T-helper 1 cell treated with Interleukin-12 subunit alpha and Interleukin-12 subunit beta and Interleukin-4 antibody, amounts not matched to agents 30 μg/mL and 1 μg/mL, for 36 hours (primary cell): ENCODE measurements around the gene GOLT1B.
"Not testable (repeated sequence)": the region's sequence is repeated elsewhere in the genome, so short reads cannot be mapped to it uniquely, and the experiment has no call there.

ENCODE experiments used
- H3K27ac Mint-ChIP-seq: one replicate; pipeline ENCODE4 v1.8.0; 2021; ENCODE audit warnings: mild to moderate bottlenecking, mixed read lengths
- H3K27me3 Mint-ChIP-seq: one replicate; pipeline ENCODE4 v1.8.0; 2021; ENCODE audit warnings: low read depth, mixed read lengths
- H3K36me3 Mint-ChIP-seq: one replicate; pipeline ENCODE4 v1.8.0; 2021; ENCODE audit warnings: low read depth, mixed read lengths
- H3K4me1 Mint-ChIP-seq: one replicate; pipeline ENCODE4 v1.8.0; 2021; ENCODE audit warnings: low read depth, mixed read lengths
- H3K4me3 Mint-ChIP-seq: one replicate; pipeline ENCODE4 v1.8.0; 2021; ENCODE audit warnings: mild to moderate bottlenecking, moderate library complexity, mixed read lengths
- H3K9me3 Mint-ChIP-seq: one replicate; pipeline ENCODE4 v1.8.0; 2021; ENCODE audit warnings: mixed read lengths

GOLT1B gene, protein sequence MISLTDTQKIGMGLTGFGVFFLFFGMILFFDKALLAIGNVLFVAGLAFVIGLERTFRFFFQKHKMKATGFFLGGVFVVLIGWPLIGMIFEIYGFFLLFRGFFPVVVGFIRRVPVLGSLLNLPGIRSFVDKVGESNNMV

GRCh38 chr12:21501258-21502163 is at the start of gene GOLT1B, which contains the start of gene RECQL:
GOLT1B (plus strand) TSS chr12:21501789; CDS start chr12:21501924, 135 bp downstream.
RECQL (minus strand) TSS chr12:21501635; CDS start chr12:21499570, 2,065 bp downstream.
- Mint-ChIP-seq H3K4me3 (no peak within 1 kb of the TSS), H3K36me3 (peaks cover 22% of the 10 kb centered on the region), H3K4me1 (peaks cover 41% of the 10 kb centered on the region), H3K27ac (no peak within 1 kb of the TSS), H3K9me3 (no peaks in the 10 kb centered on the region), H3K27me3 (no peaks in the 10 kb centered on the region)

DNA sequence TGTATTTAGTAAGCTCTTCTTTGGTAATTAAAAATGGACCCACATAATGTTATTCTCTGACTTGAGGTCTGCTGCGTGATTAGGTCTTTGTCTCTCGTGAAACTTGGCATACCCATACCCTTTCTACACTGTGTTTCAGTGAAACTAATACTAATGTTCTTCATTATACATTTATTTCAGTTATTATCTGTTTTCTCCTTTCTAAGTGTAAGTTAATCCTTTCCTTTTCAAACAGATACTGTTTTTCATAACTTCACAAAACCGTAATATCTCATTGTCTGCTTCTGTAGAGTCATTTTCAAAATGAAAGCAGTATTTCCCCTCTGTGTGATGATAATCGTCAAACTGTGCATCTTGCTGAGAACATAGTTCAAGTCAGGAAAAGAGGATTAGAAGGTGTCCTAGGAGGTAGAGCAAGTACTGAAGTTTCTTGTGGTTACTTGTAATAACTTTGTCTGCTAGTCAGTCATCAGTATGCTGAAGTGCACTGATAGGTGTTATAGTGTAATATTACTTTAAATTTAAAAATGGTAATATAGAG is 48.2 kb upstream of the GOLT1B start:
- H3K4me3 Mint-ChIP-seq = peak overlapping the region; percentile 66
- H3K36me3 Mint-ChIP-seq = peaks cover 49% of the 10 kb centered on the region
- peak overlapping the region; percentile 89 for H3K27ac Mint-ChIP-seq
- H3K27me3 Mint-ChIP-seq = no peaks in the 10 kb centered on the region
- H3K9me3 Mint-ChIP-seq = peaks cover 4% of the 10 kb centered on the region
- peaks cover 52% of the 10 kb centered on the region for H3K4me1 Mint-ChIP-seq

- Mint-ChIP-seq H3K4me3 (peak overlapping the region; percentile 69), H3K9me3 (peaks cover 4% of the 10 kb centered on the region), H3K27ac (peak overlapping the region; percentile 90), H3K36me3 (peaks cover 55% of the 10 kb centered on the region), H3K4me1 (peaks cover 55% of the 10 kb centered on the region), H3K27me3 (no peaks in the 10 kb centered on the region)
Measured at GRCh38 chr12:21456291-21456780, 45.3 kb upstream of the GOLT1B start.

DNA sequence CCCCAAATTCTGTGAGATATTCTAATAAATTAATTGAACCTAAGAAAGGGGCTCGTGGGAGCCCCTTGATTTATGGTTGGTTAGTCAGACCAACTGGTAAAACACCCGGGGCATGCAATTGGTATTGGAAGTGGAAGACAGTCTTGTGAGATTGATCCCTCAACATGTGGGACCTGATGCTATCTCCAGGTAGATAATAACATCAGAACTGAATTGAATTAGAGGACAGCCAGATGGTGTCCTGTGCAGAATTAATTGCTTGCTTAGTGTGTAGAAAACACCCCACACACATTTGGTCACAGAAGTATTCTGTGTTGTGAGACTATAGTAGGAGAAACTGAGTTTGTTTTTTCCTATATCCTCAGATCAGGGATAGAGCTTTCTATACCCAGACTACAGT is 42.1 kb upstream of the GOLT1B start:
- Mint-ChIP-seq H3K36me3 (peaks cover 61% of the 10 kb centered on the region), H3K27me3 (no peaks in the 10 kb centered on the region), H3K4me1 (peaks cover 38% of the 10 kb centered on the region), H3K4me3 (no peak overlapping the region), H3K27ac (no peak overlapping the region), H3K9me3 (peaks cover 8% of the 10 kb centered on the region)

- H3K9me3 Mint-ChIP-seq, H3K4me1 Mint-ChIP-seq, H3K4me3 Mint-ChIP-seq, H3K27ac Mint-ChIP-seq, H3K27me3 Mint-ChIP-seq: not testable (repeated sequence)
- H3K36me3 Mint-ChIP-seq = peaks cover 48% of the 10 kb centered on the region
Measured at GRCh38 chr12:21467334-21467733, 34.3 kb upstream of the GOLT1B start.

GRCh38 chr12:21471294-21471693 is 30.3 kb upstream of the GOLT1B start:
- H3K27ac Mint-ChIP-seq = no peak overlapping the region
- peaks cover 11% of the 10 kb centered on the region for H3K4me1 Mint-ChIP-seq
- no peaks in the 10 kb centered on the region for H3K27me3 Mint-ChIP-seq
- H3K4me3 Mint-ChIP-seq = no peak overlapping the region
- peaks cover 51% of the 10 kb centered on the region for H3K36me3 Mint-ChIP-seq
- H3K9me3 Mint-ChIP-seq = no peaks in the 10 kb centered on the region

- no peak overlapping the region for H3K27ac Mint-ChIP-seq
- no peak overlapping the region for H3K4me3 Mint-ChIP-seq
- peaks cover 53% of the 10 kb centered on the region for H3K36me3 Mint-ChIP-seq
- no peaks in the 10 kb centered on the region for H3K27me3 Mint-ChIP-seq
- no peaks in the 10 kb centered on the region for H3K9me3 Mint-ChIP-seq
- H3K4me1 Mint-ChIP-seq = peaks cover 11% of the 10 kb centered on the region
Measured at GRCh38 chr12:21472197-21472823, 29.3 kb upstream of the GOLT1B start.

DNA sequence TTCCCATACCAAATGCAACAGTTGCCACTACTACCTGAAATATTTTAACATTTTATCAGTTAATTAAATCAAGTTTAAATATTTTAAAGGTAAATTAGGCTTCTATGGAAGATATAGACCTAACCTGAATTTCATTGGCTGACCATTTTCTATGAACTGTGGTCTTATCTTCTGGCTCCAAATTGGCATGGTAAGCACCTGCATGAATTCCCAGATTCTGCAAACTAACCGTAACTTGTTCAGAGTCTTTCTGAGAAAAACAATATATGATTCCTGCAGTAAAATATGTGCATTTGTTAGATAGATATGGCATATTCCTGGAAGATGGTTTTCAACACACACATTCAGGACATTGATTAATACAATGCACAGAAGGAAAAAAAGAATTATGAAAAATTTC is 26.0 kb upstream of the GOLT1B start:
- no peaks in the 10 kb centered on the region for H3K27me3 Mint-ChIP-seq
- no peak overlapping the region for H3K27ac Mint-ChIP-seq
- peaks cover 14% of the 10 kb centered on the region for H3K4me1 Mint-ChIP-seq
- no peak overlapping the region for H3K4me3 Mint-ChIP-seq
- H3K9me3 Mint-ChIP-seq = no peaks in the 10 kb centered on the region
- peaks cover 45% of the 10 kb centered on the region for H3K36me3 Mint-ChIP-seq

DNA sequence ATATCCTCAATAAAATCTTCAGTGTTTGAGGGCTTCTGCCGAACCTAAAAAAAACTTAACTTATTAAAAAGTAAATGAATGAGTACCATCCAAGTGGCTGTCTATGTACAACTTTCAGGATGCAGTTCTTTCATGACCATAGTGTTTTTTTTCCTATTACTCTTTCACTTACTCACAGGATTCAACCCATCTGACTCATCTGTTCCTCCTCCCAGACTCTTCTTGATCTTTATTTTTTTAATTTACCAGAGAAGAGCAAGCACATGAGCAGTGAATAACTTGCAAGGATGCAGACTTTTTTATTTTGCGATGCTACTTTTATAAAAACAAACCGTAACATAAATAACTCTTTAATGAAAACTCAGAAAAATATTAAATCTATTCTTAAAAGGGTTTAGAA is 24.6 kb upstream of the GOLT1B start:
- H3K4me1 Mint-ChIP-seq = peaks cover 11% of the 10 kb centered on the region
- no peak overlapping the region for H3K27ac Mint-ChIP-seq
- H3K36me3 Mint-ChIP-seq = peaks cover 40% of the 10 kb centered on the region
- no peaks in the 10 kb centered on the region for H3K27me3 Mint-ChIP-seq
- H3K9me3 Mint-ChIP-seq = no peaks in the 10 kb centered on the region
- no peak overlapping the region for H3K4me3 Mint-ChIP-seq

GRCh38 chr12:21478756-21479455 is 22.7 kb upstream of the GOLT1B start:
- Mint-ChIP-seq H3K27ac (no peak overlapping the region), H3K36me3 (peaks cover 30% of the 10 kb centered on the region), H3K4me3 (no peak overlapping the region), H3K27me3 (no peaks in the 10 kb centered on the region), H3K4me1 (peaks cover 10% of the 10 kb centered on the region), H3K9me3 (no peaks in the 10 kb centered on the region)

DNA sequence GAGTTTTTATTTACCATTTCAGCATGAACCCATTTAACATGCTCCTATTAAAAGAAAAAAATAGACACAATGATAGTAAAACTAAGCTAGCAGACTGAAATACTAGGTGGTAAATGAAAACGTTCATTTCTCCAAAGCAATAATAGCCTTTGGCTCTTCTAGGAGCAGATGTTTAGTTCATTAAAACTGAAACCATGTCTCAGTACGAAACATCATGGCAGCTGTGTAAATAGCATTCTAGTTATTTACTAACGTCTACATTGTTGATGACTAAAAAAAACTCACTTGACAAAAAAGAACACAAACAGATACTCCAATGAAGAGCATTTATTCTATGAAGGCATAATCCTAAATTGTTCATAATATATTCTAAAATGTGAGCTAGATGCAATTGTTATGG is 18.1 kb upstream of the GOLT1B start:
- H3K27ac Mint-ChIP-seq = no peak overlapping the region
- no peaks in the 10 kb centered on the region for H3K27me3 Mint-ChIP-seq
- H3K9me3 Mint-ChIP-seq = no peaks in the 10 kb centered on the region
- H3K36me3 Mint-ChIP-seq = peaks cover 17% of the 10 kb centered on the region
- H3K4me3 Mint-ChIP-seq = no peak overlapping the region
- peaks cover 6% of the 10 kb centered on the region for H3K4me1 Mint-ChIP-seq

GRCh38 chr12:21485998-21486397 is 15.6 kb upstream of the GOLT1B start:
- Mint-ChIP-seq H3K4me1 (peaks cover 6% of the 10 kb centered on the region), H3K27me3 (no peaks in the 10 kb centered on the region), H3K27ac (no peak overlapping the region), H3K36me3 (peaks cover 34% of the 10 kb centered on the region), H3K9me3 (no peaks in the 10 kb centered on the region), H3K4me3 (no peak overlapping the region)

GRCh38 chr12:21499765-21500164 is 1.8 kb upstream of the GOLT1B start:
- Mint-ChIP-seq H3K36me3 (peaks cover 29% of the 10 kb centered on the region), H3K4me3 (no peak overlapping the region), H3K4me1 (peaks cover 36% of the 10 kb centered on the region), H3K27ac (no peak overlapping the region), H3K9me3 (no peaks in the 10 kb centered on the region), H3K27me3 (no peaks in the 10 kb centered on the region)

DNA sequence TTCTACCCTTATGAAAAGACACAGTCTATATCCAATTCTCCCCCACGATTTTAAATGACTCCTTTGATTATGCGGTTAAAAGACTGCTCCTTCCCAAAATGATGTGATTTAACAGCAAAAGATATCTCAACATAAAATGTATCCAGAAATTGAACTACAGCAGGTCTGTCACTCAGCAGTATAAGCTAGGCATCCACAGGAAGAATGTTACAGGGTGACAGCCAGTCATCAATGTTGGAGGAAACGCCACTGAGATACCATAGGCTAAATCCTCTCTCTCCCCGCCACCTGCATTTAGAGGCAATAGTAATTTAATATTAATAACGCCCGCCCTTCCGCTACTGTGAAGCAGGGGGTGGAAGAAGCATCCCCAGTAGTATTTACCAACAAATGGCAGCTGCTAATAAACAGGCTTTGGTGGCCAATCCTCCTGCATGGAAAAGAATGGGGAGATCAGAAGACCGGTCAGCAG is 767 bp upstream of the GOLT1B start:
- Mint-ChIP-seq H3K36me3 (peaks cover 23% of the 10 kb centered on the region), H3K4me3 (no peak overlapping the region), H3K9me3 (no peaks in the 10 kb centered on the region), H3K27me3 (no peaks in the 10 kb centered on the region), H3K27ac (no peak overlapping the region), H3K4me1 (peaks cover 41% of the 10 kb centered on the region)
